ENCODE measurements around the gene GPR183.

The GPR183 gene

DNA sequence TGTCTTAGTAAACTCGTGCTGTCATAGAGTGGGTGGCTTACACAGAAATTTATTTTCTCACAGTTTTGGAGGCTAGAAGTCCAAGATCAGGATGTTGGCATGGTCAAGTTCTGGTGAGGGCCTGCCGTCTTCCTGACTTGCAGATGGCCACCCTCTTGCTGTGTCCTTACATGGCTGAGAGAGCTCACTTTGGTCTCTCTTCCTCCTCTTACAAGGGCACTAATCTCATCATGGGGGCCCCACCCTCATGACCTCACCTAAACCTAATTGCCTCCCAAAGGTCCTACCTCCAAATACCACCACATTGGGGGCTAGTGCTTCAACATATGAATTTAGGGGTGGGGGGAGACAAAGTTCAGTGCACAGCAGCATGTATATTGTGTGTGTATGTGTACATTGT is 34.7 kb downstream of the GPR183 start:
- Mint-ChIP-seq H3K9me3 (peaks cover 18% of the 10 kb centered on the region), H3K27me3 (ENCODE audit: low read depth) (no peaks in the 10 kb centered on the region), H3K27ac (no peak overlapping the region), H3K36me3 (ENCODE audit: low read depth) (peaks cover 45% of the 10 kb centered on the region), H3K4me3 (no peak overlapping the region), H3K4me1 (ENCODE audit: low read depth) (peaks cover 62% of the 10 kb centered on the region)
- no peak for DNase-seq (ENCODE audit: low spot score)

DNA sequence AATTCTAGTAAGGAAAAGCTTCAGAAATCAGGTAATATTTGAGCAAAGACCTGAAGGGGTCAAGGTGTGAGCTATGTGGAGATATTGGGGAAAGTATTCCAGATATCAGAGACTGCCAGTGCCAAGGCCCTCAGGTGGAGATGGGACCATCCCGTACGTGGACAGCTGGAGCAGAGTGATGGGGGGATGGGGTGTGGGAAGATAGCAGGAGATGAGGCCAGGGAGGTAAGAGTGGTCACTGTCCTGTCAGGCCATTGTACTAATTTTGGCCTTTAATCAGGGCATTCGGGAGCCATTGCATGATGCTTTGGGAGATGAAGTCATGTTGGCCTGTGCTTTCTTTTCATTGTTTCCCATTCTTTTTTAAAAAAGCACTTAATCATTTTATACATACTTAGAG is 36.0 kb downstream of the GPR183 start:
- DNase-seq (ENCODE audit: low spot score): no peak
- H3K4me1 Mint-ChIP-seq (ENCODE audit: low read depth): peaks cover 53% of the 10 kb centered on the region
- H3K27me3 Mint-ChIP-seq (ENCODE audit: low read depth): no peaks in the 10 kb centered on the region
- peaks cover 18% of the 10 kb centered on the region for H3K9me3 Mint-ChIP-seq
- H3K4me3 Mint-ChIP-seq: no peak overlapping the region
- peak overlapping the region; percentile 68 for H3K27ac Mint-ChIP-seq
- peaks cover 44% of the 10 kb centered on the region for H3K36me3 Mint-ChIP-seq (ENCODE audit: low read depth)

DNA sequence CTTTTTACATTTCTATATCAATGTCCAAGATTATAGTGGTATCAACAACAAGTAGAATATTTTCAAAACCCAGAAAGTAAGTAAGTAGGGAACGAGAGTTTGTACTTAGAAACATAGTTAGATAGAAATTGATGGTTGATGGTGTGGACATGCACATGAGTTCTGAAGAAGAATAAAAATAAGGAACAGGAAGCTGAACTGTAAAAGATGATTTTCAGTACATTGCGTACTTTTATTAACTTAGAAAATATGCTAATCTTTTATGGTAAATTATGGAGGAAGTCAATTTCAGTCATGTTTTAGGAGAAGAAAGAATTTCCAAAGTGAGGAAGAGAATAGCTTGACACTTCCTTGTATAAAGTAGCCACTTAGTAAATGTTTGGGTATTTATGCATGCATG is 36.7 kb downstream of the GPR183 start:
- H3K36me3 Mint-ChIP-seq (ENCODE audit: low read depth): peaks cover 44% of the 10 kb centered on the region
- no peak for DNase-seq (ENCODE audit: low spot score)
- peaks cover 50% of the 10 kb centered on the region for H3K4me1 Mint-ChIP-seq (ENCODE audit: low read depth)
- peak overlapping the region; percentile 3 for H3K4me3 Mint-ChIP-seq
- H3K27ac Mint-ChIP-seq: peak overlapping the region; percentile 62
- no peaks in the 10 kb centered on the region for H3K27me3 Mint-ChIP-seq (ENCODE audit: low read depth)
- H3K9me3 Mint-ChIP-seq: peaks cover 18% of the 10 kb centered on the region

DNA sequence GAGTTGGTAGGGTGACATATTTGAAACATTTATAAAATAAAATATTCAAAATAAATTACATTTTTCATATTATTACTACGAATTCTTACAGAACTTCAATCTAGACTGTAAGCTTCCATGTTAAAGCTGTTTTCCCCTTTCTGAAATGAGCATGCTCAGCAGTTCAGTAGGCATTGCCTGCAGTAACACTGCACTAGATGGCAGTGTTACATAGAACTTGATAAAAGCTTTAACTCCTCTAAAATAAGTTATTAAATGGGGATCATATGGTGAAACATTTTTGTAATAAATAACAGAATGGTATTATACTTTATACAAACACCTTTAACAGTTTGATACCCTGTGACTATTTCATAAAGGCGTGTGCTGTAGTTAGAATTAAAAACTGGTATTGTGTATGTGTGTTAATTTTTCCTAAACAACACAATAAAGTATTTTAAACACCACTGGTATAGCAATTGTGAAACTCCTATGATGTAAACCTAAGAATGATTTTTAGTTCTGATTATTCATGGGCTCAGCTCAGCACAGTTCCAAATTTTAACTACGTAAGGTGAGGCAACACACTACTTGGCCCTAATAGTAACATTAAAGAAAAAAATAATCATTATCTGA is 37.5 kb downstream of the GPR183 start:
- H3K4me3 Mint-ChIP-seq: no peak overlapping the region
- H3K4me1 Mint-ChIP-seq (ENCODE audit: low read depth): peaks cover 48% of the 10 kb centered on the region
- no peaks in the 10 kb centered on the region for H3K27me3 Mint-ChIP-seq (ENCODE audit: low read depth)
- H3K27ac Mint-ChIP-seq: no peak overlapping the region
- DNase-seq (ENCODE audit: low spot score): no peak
- H3K9me3 Mint-ChIP-seq: peaks cover 18% of the 10 kb centered on the region
- H3K36me3 Mint-ChIP-seq (ENCODE audit: low read depth): peaks cover 42% of the 10 kb centered on the region

DNA sequence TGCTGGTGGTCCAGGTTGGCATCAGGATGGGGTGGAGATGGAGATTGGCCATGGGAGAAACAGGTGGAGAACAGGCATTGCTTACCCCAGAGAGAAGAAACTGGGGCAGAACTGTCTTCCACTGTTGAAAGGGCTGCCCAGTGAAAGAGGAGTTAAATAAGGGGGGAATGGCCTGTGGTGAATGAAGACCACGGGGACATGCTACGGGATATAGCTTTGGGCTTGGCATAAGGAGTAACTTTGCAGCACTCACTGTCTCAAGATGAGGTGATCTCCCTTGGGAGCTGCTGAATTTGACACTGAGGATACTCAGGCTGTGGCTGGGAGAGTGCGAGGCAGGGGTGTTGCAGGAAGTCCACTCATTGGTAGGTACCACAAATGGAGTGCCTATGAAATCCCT is 38.4 kb downstream of the GPR183 start:
- Mint-ChIP-seq H3K4me1 (ENCODE audit: low read depth) (peaks cover 50% of the 10 kb centered on the region), H3K27ac (no peak overlapping the region), H3K9me3 (peaks cover 18% of the 10 kb centered on the region), H3K4me3 (no peak overlapping the region), H3K27me3 (ENCODE audit: low read depth) (no peaks in the 10 kb centered on the region), H3K36me3 (ENCODE audit: low read depth) (peaks cover 38% of the 10 kb centered on the region)
- DNase-seq (ENCODE audit: low spot score): no peak

DNA sequence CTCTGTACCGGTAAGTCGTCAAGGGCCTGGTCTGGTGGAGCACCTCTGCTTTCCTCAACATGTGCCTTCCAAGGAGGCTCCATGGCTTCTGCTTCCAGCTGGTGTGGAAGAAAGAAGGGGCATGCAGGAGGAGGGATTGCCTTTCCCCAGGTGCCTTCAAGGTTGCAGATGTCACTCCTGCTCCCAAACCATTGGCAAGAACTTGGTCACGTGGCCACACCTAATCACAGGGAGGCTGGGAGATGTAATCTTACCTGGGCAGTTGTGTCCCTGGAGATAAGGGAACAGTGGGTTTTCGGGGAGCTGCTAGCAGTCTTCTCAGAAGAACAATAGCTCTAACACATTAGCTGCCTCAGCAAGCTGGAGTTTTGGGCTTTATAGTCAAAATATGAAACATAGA is 39.3 kb downstream of the GPR183 start:
- H3K36me3 Mint-ChIP-seq (ENCODE audit: low read depth): peaks cover 31% of the 10 kb centered on the region
- peaks cover 10% of the 10 kb centered on the region for H3K9me3 Mint-ChIP-seq
- no peak overlapping the region for H3K27ac Mint-ChIP-seq
- DNase-seq (ENCODE audit: low spot score): no peak
- no peak overlapping the region for H3K4me3 Mint-ChIP-seq
- H3K4me1 Mint-ChIP-seq (ENCODE audit: low read depth): peaks cover 47% of the 10 kb centered on the region
- no peaks in the 10 kb centered on the region for H3K27me3 Mint-ChIP-seq (ENCODE audit: low read depth)

DNA sequence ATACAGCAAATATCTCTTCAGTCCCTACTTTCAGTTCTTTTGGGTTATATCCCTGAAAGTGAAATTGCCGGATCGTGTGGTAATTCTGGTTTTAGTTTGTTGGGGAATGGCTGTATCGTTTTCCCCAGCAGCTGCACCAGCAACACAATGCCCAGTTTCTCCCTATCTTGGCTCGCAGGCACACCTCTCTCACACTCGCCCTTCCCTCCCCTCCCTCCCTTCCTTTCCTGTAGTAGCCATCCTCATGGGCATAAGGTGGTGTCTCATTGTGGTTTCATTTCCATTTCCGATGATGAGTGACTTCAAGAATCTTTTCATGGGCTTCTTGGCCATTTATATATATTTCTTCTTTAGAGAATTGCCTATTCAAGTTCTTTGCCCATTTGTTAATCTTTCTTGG is 40.4 kb downstream of the GPR183 start:
- Mint-ChIP-seq H3K27me3 (ENCODE audit: low read depth) (no peaks in the 10 kb centered on the region), H3K4me3 (no peak overlapping the region), H3K9me3 (no peaks in the 10 kb centered on the region), H3K36me3 (ENCODE audit: low read depth) (peaks cover 20% of the 10 kb centered on the region), H3K27ac (no peak overlapping the region), H3K4me1 (ENCODE audit: low read depth) (peaks cover 44% of the 10 kb centered on the region)
- DNase-seq (ENCODE audit: low spot score): no peak

DNA sequence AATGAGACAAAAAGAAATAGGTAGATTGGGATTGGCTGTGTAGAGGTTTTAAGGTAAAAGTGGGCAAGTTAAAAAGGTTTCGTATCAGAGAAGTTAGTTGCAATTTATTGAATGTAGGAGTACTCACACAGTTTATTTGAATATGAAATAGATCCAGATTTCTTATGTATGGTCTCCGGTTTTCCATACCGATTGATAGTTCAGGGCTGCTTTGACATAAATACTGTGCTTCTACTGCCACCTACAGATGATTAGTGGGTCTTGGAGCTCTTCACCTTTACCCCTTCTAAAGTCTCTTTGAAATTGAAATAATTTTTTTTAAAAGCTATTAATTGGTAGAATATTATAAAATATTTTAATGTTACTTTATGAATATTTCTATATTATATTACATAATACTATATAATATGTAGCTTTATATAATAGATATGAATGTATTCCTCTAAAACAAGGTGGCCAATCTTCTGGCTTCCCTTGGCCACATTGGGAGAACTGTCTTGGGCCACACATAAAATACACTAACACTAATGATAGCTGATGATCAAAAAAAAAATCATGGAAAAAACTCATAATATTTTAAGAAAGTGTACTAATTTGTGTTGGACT is 41.3 kb downstream of the GPR183 start:
- peaks cover 17% of the 10 kb centered on the region for H3K36me3 Mint-ChIP-seq (ENCODE audit: low read depth)
- no peak for DNase-seq (ENCODE audit: low spot score)
- peak overlapping the region; percentile 0 for H3K4me3 Mint-ChIP-seq
- H3K4me1 Mint-ChIP-seq (ENCODE audit: low read depth): peaks cover 44% of the 10 kb centered on the region
- no peaks in the 10 kb centered on the region for H3K27me3 Mint-ChIP-seq (ENCODE audit: low read depth)
- H3K27ac Mint-ChIP-seq: peak overlapping the region; percentile 14
- H3K9me3 Mint-ChIP-seq: no peaks in the 10 kb centered on the region

DNA sequence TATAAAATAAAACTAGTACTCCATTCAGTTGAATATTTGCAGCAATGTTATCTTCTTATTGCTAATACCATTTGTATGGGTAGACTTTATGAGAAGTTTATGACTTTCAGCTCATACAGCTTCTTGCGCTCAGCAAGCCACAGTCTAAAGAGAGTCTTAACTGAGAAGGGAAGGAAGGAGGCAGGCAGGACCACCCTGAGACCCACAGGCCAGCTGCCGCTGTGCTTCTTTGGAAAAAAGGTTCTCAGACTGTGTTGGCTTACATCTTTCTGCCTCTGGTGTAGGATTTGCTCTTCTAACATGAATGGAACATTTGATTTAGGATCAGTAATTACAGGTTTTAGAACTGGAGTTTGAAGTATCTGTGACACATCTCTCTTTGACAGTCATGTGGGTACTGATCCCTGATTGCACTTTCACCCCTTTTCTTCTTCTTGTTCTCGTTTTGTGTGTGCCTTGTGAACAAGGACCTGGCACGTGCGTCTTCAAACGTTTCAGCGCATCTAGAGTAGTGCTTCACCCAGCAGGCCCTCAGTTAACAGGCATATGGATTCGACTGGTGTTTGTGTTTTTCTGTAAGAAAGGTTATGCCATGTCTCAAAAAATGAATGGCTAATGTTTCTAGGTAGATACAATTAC is 41.9 kb downstream of the GPR183 start:
- H3K36me3 Mint-ChIP-seq (ENCODE audit: low read depth): peaks cover 16% of the 10 kb centered on the region
- H3K27ac Mint-ChIP-seq: peak overlapping the region; percentile 14
- no peaks in the 10 kb centered on the region for H3K27me3 Mint-ChIP-seq (ENCODE audit: low read depth)
- peak overlapping the region; percentile 0 for H3K4me3 Mint-ChIP-seq
- H3K9me3 Mint-ChIP-seq: no peaks in the 10 kb centered on the region
- DNase-seq (ENCODE audit: low spot score): peak; percentile 42
- peaks cover 43% of the 10 kb centered on the region for H3K4me1 Mint-ChIP-seq (ENCODE audit: low read depth)

DNA sequence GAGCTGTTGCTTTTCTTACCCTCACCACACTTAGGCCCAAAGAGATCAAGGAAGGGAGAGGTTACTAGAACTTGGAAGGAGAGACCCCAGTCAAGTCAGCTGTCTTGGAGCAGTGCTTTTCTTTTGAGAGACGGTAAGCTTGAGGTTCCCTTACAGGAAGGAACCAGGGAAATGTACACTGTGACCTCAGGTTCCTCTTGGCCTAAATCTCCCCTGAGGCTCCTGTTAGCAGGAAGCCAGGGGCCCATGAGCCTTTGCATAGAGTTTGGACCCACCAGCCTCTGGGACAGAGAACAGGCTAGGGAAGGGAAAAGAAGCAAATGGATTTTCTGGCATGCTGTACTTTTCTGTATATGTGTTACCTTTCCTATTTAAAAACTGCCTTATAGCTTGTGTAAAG is 43.1 kb downstream of the GPR183 start:
- Mint-ChIP-seq H3K27ac (no peak overlapping the region), H3K36me3 (ENCODE audit: low read depth) (peaks cover 21% of the 10 kb centered on the region), H3K4me1 (ENCODE audit: low read depth) (peaks cover 49% of the 10 kb centered on the region), H3K27me3 (ENCODE audit: low read depth) (no peaks in the 10 kb centered on the region), H3K9me3 (no peaks in the 10 kb centered on the region), H3K4me3 (no peak overlapping the region)
- no peak for DNase-seq (ENCODE audit: low spot score)

DNA sequence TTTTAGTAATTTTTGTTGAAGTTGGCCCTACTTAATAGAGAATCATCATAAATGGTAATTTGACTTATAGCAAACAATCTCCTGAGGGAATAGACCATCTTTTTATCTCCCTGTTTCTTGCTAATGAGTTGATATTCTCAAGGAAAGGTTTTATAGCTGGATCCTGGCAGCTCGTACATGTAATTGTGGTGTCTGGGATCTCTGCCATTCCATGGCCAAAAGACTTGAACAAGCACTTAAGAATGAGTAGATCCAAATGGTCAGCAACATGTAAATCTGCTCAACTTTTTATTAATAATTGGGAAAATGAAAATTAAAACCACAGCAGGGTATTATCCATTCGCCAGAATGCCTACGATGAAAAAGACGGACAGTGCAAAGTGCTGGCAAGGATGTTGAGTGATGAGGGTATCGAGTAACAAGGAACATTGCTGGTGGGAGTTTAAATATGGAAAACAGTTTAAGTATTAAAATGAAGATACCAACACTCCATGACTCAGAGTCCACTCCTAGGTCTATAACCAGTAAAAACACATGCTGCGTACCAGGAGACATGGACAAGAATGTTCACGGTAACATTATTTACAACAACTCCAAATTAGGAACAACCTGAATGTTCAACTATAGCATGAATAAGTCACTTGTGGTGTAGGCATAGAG is 43.9 kb downstream of the GPR183 start:
- peaks cover 52% of the 10 kb centered on the region for H3K4me1 Mint-ChIP-seq (ENCODE audit: low read depth)
- no peak overlapping the region for H3K27ac Mint-ChIP-seq

DNA sequence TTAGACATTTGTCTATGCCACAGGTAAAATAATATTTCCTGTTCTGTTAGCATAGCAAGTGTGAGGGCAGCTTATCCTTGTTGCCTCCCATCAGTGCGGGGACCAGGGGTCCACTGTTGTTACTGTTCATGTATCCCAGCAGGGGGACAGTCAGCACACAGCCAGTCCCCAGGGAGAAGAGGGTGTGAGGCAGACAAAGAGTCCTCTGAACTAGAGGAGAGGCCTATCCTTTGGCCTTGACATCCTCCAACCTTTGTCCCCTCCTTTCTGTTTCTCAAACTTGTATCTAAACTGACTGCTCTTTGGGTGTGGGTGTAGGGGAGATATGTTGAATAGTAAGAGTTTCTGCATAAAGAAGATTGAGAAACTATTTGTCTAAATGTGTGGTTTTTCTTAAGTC is 46.1 kb downstream of the GPR183 start:
- Mint-ChIP-seq H3K27me3 (ENCODE audit: low read depth) (no peaks in the 10 kb centered on the region), H3K4me1 (ENCODE audit: low read depth) (peaks cover 59% of the 10 kb centered on the region), H3K4me3 (no peak overlapping the region), H3K36me3 (ENCODE audit: low read depth) (peaks cover 24% of the 10 kb centered on the region), H3K27ac (peak overlapping the region; percentile 43), H3K9me3 (no peaks in the 10 kb centered on the region)
- no peak for DNase-seq (ENCODE audit: low spot score)

More for the DNA sequence above, 43.9 kb downstream of the GPR183 start:
- DNase-seq (ENCODE audit: low spot score): no peak
- Mint-ChIP-seq H3K36me3 (ENCODE audit: low read depth) (peaks cover 21% of the 10 kb centered on the region), H3K4me3 (no peak overlapping the region), H3K9me3 (no peaks in the 10 kb centered on the region), H3K27me3 (ENCODE audit: low read depth) (no peaks in the 10 kb centered on the region)

DNA sequence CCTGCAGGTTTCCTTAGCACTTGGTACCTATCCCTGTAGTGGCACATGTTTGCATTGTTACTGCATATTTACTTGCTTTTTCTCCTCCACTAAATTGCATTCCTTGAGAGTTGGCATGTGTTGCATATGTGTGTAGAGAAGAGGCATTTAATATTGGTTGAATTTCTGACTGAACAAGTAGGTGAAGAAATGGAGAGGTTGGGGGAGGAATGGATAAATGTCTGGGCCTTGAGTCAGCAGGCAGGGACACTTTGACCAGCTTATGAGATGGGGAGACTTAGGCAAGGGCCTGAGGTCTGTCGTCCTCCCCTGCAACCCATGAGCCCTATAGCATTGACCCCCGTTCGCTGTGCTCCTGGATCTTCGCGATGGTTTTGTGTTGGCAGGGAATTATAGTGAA is 47.0 kb downstream of the GPR183 start:
- no peak for DNase-seq (ENCODE audit: low spot score)
- peaks cover 23% of the 10 kb centered on the region for H3K36me3 Mint-ChIP-seq (ENCODE audit: low read depth)
- H3K9me3 Mint-ChIP-seq: no peaks in the 10 kb centered on the region
- H3K4me3 Mint-ChIP-seq: peak overlapping the region; percentile 73
- H3K27me3 Mint-ChIP-seq (ENCODE audit: low read depth): no peaks in the 10 kb centered on the region
- H3K4me1 Mint-ChIP-seq (ENCODE audit: low read depth): peaks cover 59% of the 10 kb centered on the region
- peak overlapping the region; percentile 85 for H3K27ac Mint-ChIP-seq

DNA sequence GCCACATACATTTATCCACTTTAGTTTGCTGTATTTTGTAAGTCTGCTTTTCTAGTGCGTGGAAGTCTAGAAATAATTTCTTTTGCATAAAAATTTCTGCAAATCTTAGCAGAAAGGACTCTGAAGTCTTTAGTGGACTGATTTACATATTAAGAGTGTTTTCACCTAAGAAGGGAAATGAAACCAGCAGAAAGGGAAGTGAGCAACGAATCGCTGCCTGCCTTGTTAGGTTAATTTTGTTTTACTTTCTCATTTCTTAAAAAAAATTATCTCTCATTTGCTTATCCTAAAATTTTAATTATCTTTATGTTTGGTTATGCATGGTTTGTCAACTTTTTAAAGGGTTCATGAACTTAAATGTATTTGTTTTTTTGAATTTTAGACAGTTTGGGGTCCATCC is 48.3 kb downstream of the GPR183 start:
- no peak for DNase-seq (ENCODE audit: low spot score)
- Mint-ChIP-seq H3K4me3 (peak overlapping the region; percentile 92), H3K9me3 (no peaks in the 10 kb centered on the region), H3K27ac (peak overlapping the region; percentile 96), H3K36me3 (ENCODE audit: low read depth) (peaks cover 33% of the 10 kb centered on the region), H3K27me3 (ENCODE audit: low read depth) (no peaks in the 10 kb centered on the region), H3K4me1 (ENCODE audit: low read depth) (peaks cover 57% of the 10 kb centered on the region)

Measured in T-helper 2 cell treated with Interferon-gamma antibody and Interleukin-4, amounts not matched to agents 5 μg/mL and 100 μg/mL, for 36 hours (primary cell).